GM18907 (cell line): ENCODE data around the gene ETV6.

ENCODE experiments used
- ATAC-seq: cut with Tn5 transposase; IDR thresholded peaks from one replicate; pipeline ENCODE4 v1.9.1; 2021; ENCODE audit warnings: mild to moderate bottlenecking, moderate library complexity; ENCODE audit not compliant: unreplicated experiment

The ETV6 gene

GRCh38 chr12:11822081-11822834 is 172.8 kb downstream of the ETV6 start:
- peak; percentile 62 for ATAC-seq

GRCh38 chr12:11823043-11823442 is 173.6 kb downstream of the ETV6 start:
- ATAC-seq = no peak

- no peak for ATAC-seq
Observed at GRCh38 chr12:11823593-11823992, 174.1 kb downstream of the ETV6 start.

GRCh38 chr12:11824069-11824468 is 174.6 kb downstream of the ETV6 start:
- ATAC-seq = no peak

- ATAC-seq = no peak
Observed at GRCh38 chr12:11824736-11825135, 175.3 kb downstream of the ETV6 start.

GRCh38 chr12:11825278-11825677 is 175.8 kb downstream of the ETV6 start:
- no peak for ATAC-seq

GRCh38 chr12:11826574-11826973 is 177.1 kb downstream of the ETV6 start:
- no peak for ATAC-seq

- ATAC-seq = no peak
Observed at GRCh38 chr12:11827091-11828061, 177.9 kb downstream of the ETV6 start.

GRCh38 chr12:11829764-11830194 is 180.3 kb downstream of the ETV6 start:
- ATAC-seq = no peak

GRCh38 chr12:11830307-11830801 is 180.9 kb downstream of the ETV6 start:
- no peak for ATAC-seq

GRCh38 chr12:11832093-11832492 is 182.6 kb downstream of the ETV6 start:
- ATAC-seq = no peak

GRCh38 chr12:11833174-11833895 is 183.9 kb downstream of the ETV6 start:
- no peak for ATAC-seq

GRCh38 chr12:11834104-11834812 is 184.8 kb downstream of the ETV6 start:
- ATAC-seq = no peak

GRCh38 chr12:11834931-11835330 is 185.5 kb downstream of the ETV6 start:
- no peak for ATAC-seq

GRCh38 chr12:11836282-11837151 is 187.0 kb downstream of the ETV6 start:
- peak; percentile 88 for ATAC-seq

GRCh38 chr12:11837216-11837934 is 187.9 kb downstream of the ETV6 start:
- ATAC-seq = no peak

- ATAC-seq = no peak
Observed at GRCh38 chr12:11838403-11838802, 188.9 kb downstream of the ETV6 start.

- ATAC-seq = no peak
Observed at GRCh38 chr12:11839091-11839641, 189.7 kb downstream of the ETV6 start.
